Tibial nerve (tissue), 4 donors: Measurements from ENCODE around the gene NKD2.

Source experiments
- EP300 ChIP-seq, 2 donors: sonication (generic); formaldehyde crosslinking; IDR thresholded peaks; one replicate each; pipeline ENCODE4 v1.6.1; 2017; ENCODE audit warnings: antibody characterized with exemption in 2 of 2, mild to moderate bottlenecking in 1 of 2
- TF ChIP-seq, protein P1 (sequence below), 5 experiments: fragments of 200-600 bp in 3 of 5; fragments of 450-650 bp in 2 of 5; sonication (generic) in 3 of 5; IDR thresholded peaks; one replicate each; pipeline ENCODE4 v1.5.1; 2016 to 2019; ENCODE audit warnings: antibody characterized with exemption in 5 of 5, mild to moderate bottlenecking in 3 of 5, moderate library complexity in 2 of 5

DNA sequence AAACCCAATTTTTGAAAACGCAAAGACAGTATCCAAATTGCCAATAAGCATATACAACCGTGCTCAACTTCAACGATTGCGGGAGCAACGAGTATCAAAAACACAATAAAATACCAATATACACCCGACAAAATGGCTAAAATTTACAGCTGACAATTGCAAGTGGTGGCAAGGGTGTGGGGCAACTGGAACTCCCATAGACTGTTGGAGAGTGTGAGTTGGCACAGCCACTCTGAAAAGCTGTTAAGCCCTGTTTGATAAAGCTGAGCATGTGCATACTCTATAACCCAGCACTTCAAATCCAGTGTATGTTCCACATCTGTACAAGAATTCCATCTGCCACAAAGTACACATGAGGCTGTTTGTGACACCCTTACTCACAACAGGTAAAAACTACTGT lies 20.3 kb upstream of the NKD2 start:
- TF ChIP-seq, protein P1, sequence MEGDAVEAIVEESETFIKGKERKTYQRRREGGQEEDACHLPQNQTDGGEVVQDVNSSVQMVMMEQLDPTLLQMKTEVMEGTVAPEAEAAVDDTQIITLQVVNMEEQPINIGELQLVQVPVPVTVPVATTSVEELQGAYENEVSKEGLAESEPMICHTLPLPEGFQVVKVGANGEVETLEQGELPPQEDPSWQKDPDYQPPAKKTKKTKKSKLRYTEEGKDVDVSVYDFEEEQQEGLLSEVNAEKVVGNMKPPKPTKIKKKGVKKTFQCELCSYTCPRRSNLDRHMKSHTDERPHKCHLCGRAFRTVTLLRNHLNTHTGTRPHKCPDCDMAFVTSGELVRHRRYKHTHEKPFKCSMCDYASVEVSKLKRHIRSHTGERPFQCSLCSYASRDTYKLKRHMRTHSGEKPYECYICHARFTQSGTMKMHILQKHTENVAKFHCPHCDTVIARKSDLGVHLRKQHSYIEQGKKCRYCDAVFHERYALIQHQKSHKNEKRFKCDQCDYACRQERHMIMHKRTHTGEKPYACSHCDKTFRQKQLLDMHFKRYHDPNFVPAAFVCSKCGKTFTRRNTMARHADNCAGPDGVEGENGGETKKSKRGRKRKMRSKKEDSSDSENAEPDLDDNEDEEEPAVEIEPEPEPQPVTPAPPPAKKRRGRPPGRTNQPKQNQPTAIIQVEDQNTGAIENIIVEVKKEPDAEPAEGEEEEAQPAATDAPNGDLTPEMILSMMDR (IDR thresholded peaks at IDR 0.05), result no peak
- TF ChIP-seq EP300 (IDR thresholded peaks at IDR 0.05), result no peak
